GM23248 (cell line): ENCODE measurements around the gene POLR2J3.
"Not testable (repeated sequence)": the region's sequence is repeated elsewhere in the genome, so short reads cannot be mapped to it uniquely, and the experiment has no call there.

Experiments used
- EZH2 ChIP-seq: fragments of 200-600 bp; sonication (generic); IDR thresholded peaks from 2 replicates; pipeline ENCODE4 v1.6.1; 2018; ENCODE audit warnings: antibody characterized with exemption, mild to moderate bottlenecking; ENCODE audit not compliant: insufficient read depth, poor library complexity, severe bottlenecking
- EZH2phosphoT487 ChIP-seq: fragments of 200-600 bp; sonication (generic); IDR thresholded peaks from 2 replicates; pipeline ENCODE4 v1.6.1; 2018; ENCODE audit warnings: antibody characterized with exemption, moderate library complexity, mild to moderate bottlenecking, low read depth; ENCODE audit not compliant: insufficient read depth

DNA sequence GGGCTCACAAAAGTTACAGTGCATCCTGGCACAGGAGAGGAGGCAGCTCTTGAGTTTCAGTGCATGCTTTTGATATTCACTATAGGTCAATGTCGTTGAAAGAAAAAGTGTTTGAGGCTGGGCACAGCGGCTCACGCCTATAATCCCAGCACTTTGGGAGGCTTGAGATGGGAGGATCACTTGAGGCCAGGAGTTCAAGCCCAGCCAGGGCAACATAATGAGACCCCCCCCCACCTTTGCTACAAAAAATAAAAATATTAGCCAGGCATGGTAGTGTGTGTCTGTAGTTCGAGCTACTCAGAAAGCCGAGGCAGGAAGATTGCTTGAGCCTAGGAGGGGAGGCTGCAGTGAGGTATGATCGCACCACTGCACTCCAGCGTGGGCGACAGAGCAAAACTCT, 45.7 kb upstream of the POLR2J3 start:
- TF ChIP-seq EZH2, EZH2phosphoT487: not testable (repeated sequence)
